Measurements from ENCODE around the gene TERB2.
A peak's percentile ranks its signal among the peaks of the same experiment; 100 is the strongest.
"Not testable (repeated sequence)": the region's sequence is repeated elsewhere in the genome, so short reads cannot be mapped to it uniquely, and the experiment has no call there.

The TERB2 gene

GRCh38 chr15:45003731-45004410, 47.4 kb downstream of the TERB2 start:
- not testable (repeated sequence) for DNase-seq (ENCODE audit: low read depth)

- DNase-seq (ENCODE audit: low read depth), result not testable (repeated sequence)
Observed at GRCh38 chr15:45004590-45005175, 48.2 kb downstream of the TERB2 start.

DNA sequence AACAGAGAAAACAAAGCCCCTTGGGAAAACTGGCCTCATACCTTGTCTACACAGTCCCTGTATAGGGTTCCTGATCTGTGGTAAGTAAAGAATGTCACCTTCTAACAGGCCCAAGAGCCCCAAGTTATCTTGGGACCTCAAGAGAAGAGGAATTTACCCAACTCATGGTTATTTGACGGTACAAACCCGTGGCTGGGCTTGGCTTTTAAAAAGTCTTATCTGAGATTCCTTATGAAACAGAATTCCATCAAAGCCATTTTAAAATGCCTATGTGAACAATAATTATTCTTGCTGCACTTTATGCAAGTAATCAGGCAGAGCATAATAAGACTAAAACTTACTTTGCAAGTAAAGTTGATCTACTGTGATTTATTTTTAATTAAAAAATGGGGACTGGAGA, 52.6 kb downstream of the TERB2 start:
- DNase-seq (ENCODE audit: low read depth), result no peak

GRCh38 chr15:45015114-45015513, 58.6 kb downstream of the TERB2 start:
- DNase-seq (ENCODE audit: low read depth), result not testable (repeated sequence)

- not testable (repeated sequence) for DNase-seq (ENCODE audit: low read depth)
Observed at GRCh38 chr15:45020222-45020900, 63.9 kb downstream of the TERB2 start.

GRCh38 chr15:45020901-45021259, 64.4 kb downstream of the TERB2 start:
- DNase-seq (ENCODE audit: low read depth), result not testable (repeated sequence)

- DNase-seq (ENCODE audit: low read depth), result no peak
Observed at GRCh38 chr15:45021348-45021747, 64.9 kb downstream of the TERB2 start.

GRCh38 chr15:45022871-45023658, 66.6 kb downstream of the TERB2 start, which contains the start of gene SORD:
TSS of gene SORD (plus strand) at chr15:45023195. CDS start at chr15:45023284, 89 bp downstream.
- DNase-seq (ENCODE audit: low read depth), result peak; percentile 81

- DNase-seq (ENCODE audit: low read depth), result no peak
Observed at GRCh38 chr15:45023659-45024225, 67.3 kb downstream of the TERB2 start.

DNA sequence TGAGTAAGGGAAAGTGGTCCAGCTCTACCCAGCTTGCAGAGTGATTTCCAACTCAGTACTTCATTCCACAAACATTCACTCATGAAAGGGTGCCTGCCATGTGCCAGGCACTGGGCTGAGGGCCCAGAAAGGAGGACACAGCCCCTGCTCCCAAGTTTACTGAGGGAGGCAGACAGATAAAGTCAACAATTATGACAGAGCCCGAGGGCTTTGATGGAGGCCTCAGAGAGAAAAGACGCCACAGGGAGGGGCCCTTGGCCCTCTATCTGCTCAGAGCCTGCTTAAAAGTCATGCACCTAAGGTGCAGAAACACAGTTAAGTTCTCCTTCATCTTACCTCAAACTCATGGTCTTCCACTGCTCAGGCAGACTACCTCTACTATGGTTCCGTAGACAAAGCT, 68.2 kb downstream of the TERB2 start:
- not testable (repeated sequence) for DNase-seq (ENCODE audit: low read depth)

- not testable (repeated sequence) for DNase-seq (ENCODE audit: low read depth)
Observed at GRCh38 chr15:45025627-45026026, 69.1 kb downstream of the TERB2 start.

DNA sequence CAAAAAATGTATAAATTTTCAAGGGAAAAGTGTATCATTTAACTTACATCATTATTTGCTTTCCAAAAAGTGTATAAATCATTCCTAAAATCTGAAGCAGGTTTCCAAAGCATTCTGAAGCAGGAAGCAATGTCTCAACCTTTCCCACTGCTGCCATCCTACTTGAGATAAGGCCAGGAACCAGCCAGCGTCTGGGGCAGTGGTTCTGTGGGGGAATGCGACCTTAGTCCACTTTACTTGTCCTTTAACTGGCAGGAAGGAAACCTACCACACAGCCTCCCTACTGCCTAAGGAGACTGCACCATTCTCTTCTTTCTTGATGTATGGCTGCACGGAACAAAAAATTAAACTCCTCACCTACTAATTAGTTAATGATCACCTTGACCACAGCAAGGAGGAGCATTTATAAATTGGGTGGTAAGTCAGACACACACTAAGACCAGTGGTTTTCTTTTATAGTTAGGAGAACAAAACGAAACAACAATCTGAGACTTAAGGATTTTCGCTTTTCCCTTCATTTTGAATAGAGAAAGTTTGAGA, 70.2 kb downstream of the TERB2 start:
- no peak for DNase-seq (ENCODE audit: low read depth)

DNA sequence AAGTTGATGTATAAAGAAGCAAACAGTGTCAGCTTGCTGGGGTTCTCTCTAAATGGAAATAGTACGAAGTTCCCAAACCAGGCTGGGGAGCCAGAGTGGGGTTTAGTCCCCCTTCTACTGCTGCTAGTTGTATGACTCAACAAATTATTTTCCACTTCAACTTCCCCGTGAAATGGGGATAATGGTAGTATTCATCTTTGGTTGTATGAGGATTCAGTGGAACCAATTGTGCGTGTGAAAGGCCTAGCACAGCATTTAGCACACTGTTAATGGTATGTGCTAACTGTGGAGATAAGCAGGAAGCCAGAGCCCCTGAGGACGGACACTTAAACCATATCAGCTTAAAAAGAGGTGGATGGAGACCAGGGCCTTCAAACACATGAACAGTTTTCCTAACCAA, 70.7 kb downstream of the TERB2 start:
- DNase-seq (ENCODE audit: low read depth), result no peak
